GM18526 (cell line): ENCODE data around the gene HSPH1.
A peak's percentile ranks its signal among the peaks of the same experiment; 100 is the strongest.

Source experiments
- POLR2A ChIP-seq: IDR thresholded peaks from 3 replicates; pipeline ENCODE4 v1.6.1; 2011; ENCODE audit not compliant: insufficient read length; ENCODE audit errors: extremely low read depth

The HSPH1 gene

GRCh38 chr13:31161557-31162150 is at the start of gene HSPH1:
Gene HSPH1 (minus strand): TSS chr13:31161904. CDS start chr13:31161582, 322 bp downstream.
- peak; percentile 95 for TF ChIP-seq POLR2A

GRCh38 chr13:31209841-31210210 is 48.1 kb upstream of the HSPH1 start:
- TF ChIP-seq POLR2A: no peak

GRCh38 chr13:31209172-31209840 is 47.6 kb upstream of the HSPH1 start:
- TF ChIP-seq POLR2A: no peak

- no peak for TF ChIP-seq POLR2A
Measured at GRCh38 chr13:31208559-31209122, 46.9 kb upstream of the HSPH1 start.

- no peak for TF ChIP-seq POLR2A
Measured at GRCh38 chr13:31207661-31208552, 46.2 kb upstream of the HSPH1 start.

- no peak for TF ChIP-seq POLR2A
Measured at GRCh38 chr13:31204592-31204991, 42.9 kb upstream of the HSPH1 start.

GRCh38 chr13:31201341-31202031 is 39.8 kb upstream of the HSPH1 start:
- no peak for TF ChIP-seq POLR2A

GRCh38 chr13:31200637-31200971 is 38.9 kb upstream of the HSPH1 start:
- TF ChIP-seq POLR2A: no peak

GRCh38 chr13:31199849-31200636 is 38.3 kb upstream of the HSPH1 start, which contains the start of gene B3GLCT:
Gene B3GLCT (plus strand): TSS chr13:31199975. CDS start chr13:31200085, 110 bp downstream.
- TF ChIP-seq POLR2A: no peak

GRCh38 chr13:31199527-31199848 is 37.8 kb upstream of the HSPH1 start:
- TF ChIP-seq POLR2A: no peak

- no peak for TF ChIP-seq POLR2A
Measured at GRCh38 chr13:31198519-31198918, 36.8 kb upstream of the HSPH1 start.

- TF ChIP-seq POLR2A: no peak
Measured at GRCh38 chr13:31196992-31197391, 35.3 kb upstream of the HSPH1 start.

- TF ChIP-seq POLR2A: no peak
Measured at GRCh38 chr13:31195616-31196015, 33.9 kb upstream of the HSPH1 start.

GRCh38 chr13:31192306-31192705 is 30.6 kb upstream of the HSPH1 start:
- TF ChIP-seq POLR2A: no peak
